Mesenchymal stem cell (in vitro differentiated cells and primary cell): ENCODE measurements around the gene NHLRC2.

Experiments used
- DNase-seq: peaks from one replicate; pipeline ENCODE4 v3.0.0-alpha.2; 2013
- H2AFZ ChIP-seq: one replicate; pipeline ENCODE4 v1.6.1; 2013; ENCODE audit warnings: low read depth, mild to moderate bottlenecking, control low read depth, inconsistent platforms, low read length, moderate library complexity
- H2AK5ac ChIP-seq: 2 replicates; pipeline ENCODE4 v1.6.1; 2013; ENCODE audit warnings: low read length, moderate library complexity, mild to moderate bottlenecking, inconsistent platforms; ENCODE audit not compliant: severe bottlenecking
- H2BK120ac ChIP-seq: one replicate; pipeline ENCODE4 v1.6.1; 2013; ENCODE audit warnings: low read depth, mild to moderate bottlenecking, inconsistent platforms, low read length, moderate library complexity
- H2BK12ac ChIP-seq, 2 experiments: one replicate each; pipeline ENCODE4 v1.6.1; 2013; ENCODE audit warnings: inconsistent platforms in 2 of 2, low read length in 2 of 2, mild to moderate bottlenecking in 2 of 2, moderate library complexity in 2 of 2, control low read depth in 1 of 2
- H2BK15ac ChIP-seq: one replicate; pipeline ENCODE4 v1.6.1; 2013; ENCODE audit warnings: mild to moderate bottlenecking, low read depth, inconsistent platforms; ENCODE audit not compliant: poor library complexity, severe bottlenecking
- H2BK5ac ChIP-seq: 2 replicates; pipeline ENCODE4 v1.6.1; 2013; ENCODE audit warnings: low read depth, mild to moderate bottlenecking, low read length, control low read depth, inconsistent platforms; ENCODE audit not compliant: poor library complexity, severe bottlenecking
- H3K14ac ChIP-seq, 2 experiments: one replicate each; pipeline ENCODE4 v1.6.1; 2013; ENCODE audit warnings: inconsistent platforms in 2 of 2, low read length in 2 of 2, control low read depth in 1 of 2, mild to moderate bottlenecking in 1 of 2, moderate library complexity in 1 of 2
- H3K18ac ChIP-seq, 2 experiments: one replicate each; pipeline ENCODE4 v1.6.1; 2013; ENCODE audit warnings: inconsistent platforms in 2 of 2, low read length in 2 of 2, control low read depth in 1 of 2, low read depth in 1 of 2, mild to moderate bottlenecking in 1 of 2
- H3K23ac ChIP-seq, 2 experiments: one replicate each; pipeline ENCODE4 v1.6.1; 2013; ENCODE audit warnings: inconsistent platforms in 2 of 2, low read length in 2 of 2, mild to moderate bottlenecking in 2 of 2, moderate library complexity in 2 of 2, control low read depth in 1 of 2
- H3K27ac ChIP-seq: 2 replicates; pipeline ENCODE4 v1.5.1; 2013; ENCODE audit warnings: mild to moderate bottlenecking, moderate library complexity, low read length, control low read depth, inconsistent platforms; ENCODE audit not compliant: poor library complexity, severe bottlenecking
- H3K27me3 ChIP-seq, 2 experiments: 2 replicates each; pipeline versions ENCODE4 v1.6.1 to v1.7.0; 2013; ENCODE audit warnings: low read length in 2 of 2, mild to moderate bottlenecking in 2 of 2, moderate library complexity in 2 of 2, control low read depth in 1 of 2, inconsistent platforms in 1 of 2; ENCODE audit not compliant: control insufficient read depth in 1 of 2, insufficient read depth in 1 of 2
- H3K36me3 ChIP-seq, 2 experiments: 2 replicates each; pipeline versions ENCODE4 v1.6.1 to v1.7.0; 2013; ENCODE audit warnings: low read length in 2 of 2, control low read depth in 1 of 2, inconsistent platforms in 1 of 2, low read depth in 1 of 2, mild to moderate bottlenecking in 1 of 2; ENCODE audit not compliant: insufficient read depth in 2 of 2, control insufficient read depth in 1 of 2
- H3K4ac ChIP-seq, 2 experiments: one replicate each; pipeline ENCODE4 v1.6.1; 2013; ENCODE audit warnings: inconsistent platforms in 2 of 2, low read length in 2 of 2, mild to moderate bottlenecking in 2 of 2, moderate library complexity in 2 of 2, control low read depth in 1 of 2, low read depth in 1 of 2
- H3K4me1 ChIP-seq: 2 replicates; pipeline ENCODE4 v1.6.1; 2013; ENCODE audit warnings: low read depth, low read length, control low read depth; ENCODE audit not compliant: control insufficient read depth, insufficient read depth
- H3K4me2 ChIP-seq: 2 replicates; pipeline ENCODE4 v1.6.1; 2013; ENCODE audit warnings: low read length, mild to moderate bottlenecking, inconsistent platforms; ENCODE audit not compliant: poor library complexity, severe bottlenecking
- H3K4me3 ChIP-seq, 2 experiments: 2 replicates each; pipeline versions ENCODE4 v1.5.1 to v1.7.0; 2013; ENCODE audit warnings: low read length in 2 of 2, mild to moderate bottlenecking in 2 of 2, control low read depth in 1 of 2, low read depth in 1 of 2; ENCODE audit not compliant: insufficient read depth in 1 of 2
- H3K79me1 ChIP-seq: replicated peaks from 2 replicates; pipeline ENCODE4 v1.6.1; 2013; ENCODE audit warnings: mild to moderate bottlenecking, control low read depth, low read length, inconsistent platforms; ENCODE audit not compliant: poor library complexity, severe bottlenecking
- H3K9ac ChIP-seq: 2 replicates; pipeline ENCODE4 v1.7.0; 2013; ENCODE audit warnings: mild to moderate bottlenecking, low read length, moderate library complexity
- H3K9me3 ChIP-seq: 2 replicates; pipeline ENCODE4 v1.7.0; 2013; ENCODE audit warnings: mild to moderate bottlenecking, low read length; ENCODE audit not compliant: control insufficient read depth
- H4K8ac ChIP-seq: one replicate; pipeline ENCODE4 v1.6.1; 2013; ENCODE audit warnings: inconsistent platforms, mild to moderate bottlenecking, low read length, moderate library complexity
- H4K91ac ChIP-seq: one replicate; pipeline ENCODE4 v1.6.1; 2013; ENCODE audit warnings: mild to moderate bottlenecking, low read length, inconsistent platforms
- WGBS: methylation state at CpG from one replicate; pipeline ENCODE4 v1.1.7; 2013; ENCODE audit warnings: mixed read lengths; 5-methylcytosine and 5-hydroxymethylcytosine counted together

Gene NHLRC2

GRCh38 chr10:113945075-113945686, 90.7 kb downstream of the NHLRC2 start:
- Histone ChIP-seq H2AK5ac (peak overlapping the region; percentile 15), H3K23ac (no peak overlapping the region), H3K36me3 (no peaks in the 10 kb centered on the region), H4K8ac (no peak overlapping the region), H3K14ac (no peak overlapping the region), H3K9me3 (no peaks in the 10 kb centered on the region), H2AFZ (no peak overlapping the region), H3K27ac (no peak overlapping the region), H3K18ac (peak overlapping the region in 1 of 2 experiments; percentile 51), H3K4me3 (no peak overlapping the region), H4K91ac (no peak overlapping the region), H3K79me1 (no peaks in the 10 kb centered on the region), H2BK12ac (peak overlapping the region in 1 of 2 experiments; percentile 45), H3K4me2 (no peak overlapping the region), H2BK15ac (no peak overlapping the region), H3K4me1 (peaks cover 12% of the 10 kb centered on the region), H2BK120ac (no peak overlapping the region), H3K9ac (no peak overlapping the region), H3K4ac (no peak overlapping the region), H2BK5ac (no peak overlapping the region), H3K27me3 (peaks cover 0 to 19% of the 10 kb centered on the region in 2 experiments)
- WGBS, result 49% methylated on average over 9 of the region's 9 CpGs
- DNase-seq, result peak; percentile 61

DNA sequence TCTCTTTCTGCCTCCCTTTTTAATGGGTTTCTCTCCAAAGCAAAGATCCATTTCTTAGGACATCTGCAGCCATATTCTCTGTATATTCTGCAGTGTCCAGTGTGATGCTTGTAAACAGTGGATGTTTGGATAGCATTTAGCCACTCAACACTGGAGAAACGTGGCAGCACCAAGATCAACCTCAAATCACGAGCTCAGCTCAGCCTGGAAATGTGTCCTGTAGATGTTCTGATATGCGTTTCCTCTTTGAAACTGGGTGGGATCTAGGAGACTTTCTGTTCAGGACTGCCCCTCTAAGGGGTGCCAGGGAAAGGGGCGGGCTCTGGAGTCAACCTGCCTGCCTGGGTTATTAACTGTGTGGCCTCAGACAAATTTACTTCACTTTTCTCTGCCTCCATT, 91.2 kb downstream of the NHLRC2 start:
- Histone ChIP-seq H3K36me3 (no peaks in the 10 kb centered on the region), H2BK120ac (no peak overlapping the region), H3K9ac (no peak overlapping the region), H4K91ac (no peak overlapping the region), H3K14ac (no peak overlapping the region), H4K8ac (no peak overlapping the region), H2BK5ac (no peak overlapping the region), H3K27me3 (peaks cover 0 to 15% of the 10 kb centered on the region in 2 experiments), H3K4me1 (peaks cover 12% of the 10 kb centered on the region), H2BK12ac (no peak overlapping the region), H3K4me2 (no peak overlapping the region), H3K4ac (no peak overlapping the region), H3K79me1 (no peaks in the 10 kb centered on the region), H2AFZ (no peak overlapping the region), H2AK5ac (no peak overlapping the region), H3K23ac (no peak overlapping the region), H2BK15ac (no peak overlapping the region), H3K27ac (no peak overlapping the region), H3K9me3 (no peaks in the 10 kb centered on the region), H3K4me3 (no peak overlapping the region), H3K18ac (no peak overlapping the region)
- 90% methylated on average over 3 of the region's 4 CpGs for WGBS
- no peak for DNase-seq

DNA sequence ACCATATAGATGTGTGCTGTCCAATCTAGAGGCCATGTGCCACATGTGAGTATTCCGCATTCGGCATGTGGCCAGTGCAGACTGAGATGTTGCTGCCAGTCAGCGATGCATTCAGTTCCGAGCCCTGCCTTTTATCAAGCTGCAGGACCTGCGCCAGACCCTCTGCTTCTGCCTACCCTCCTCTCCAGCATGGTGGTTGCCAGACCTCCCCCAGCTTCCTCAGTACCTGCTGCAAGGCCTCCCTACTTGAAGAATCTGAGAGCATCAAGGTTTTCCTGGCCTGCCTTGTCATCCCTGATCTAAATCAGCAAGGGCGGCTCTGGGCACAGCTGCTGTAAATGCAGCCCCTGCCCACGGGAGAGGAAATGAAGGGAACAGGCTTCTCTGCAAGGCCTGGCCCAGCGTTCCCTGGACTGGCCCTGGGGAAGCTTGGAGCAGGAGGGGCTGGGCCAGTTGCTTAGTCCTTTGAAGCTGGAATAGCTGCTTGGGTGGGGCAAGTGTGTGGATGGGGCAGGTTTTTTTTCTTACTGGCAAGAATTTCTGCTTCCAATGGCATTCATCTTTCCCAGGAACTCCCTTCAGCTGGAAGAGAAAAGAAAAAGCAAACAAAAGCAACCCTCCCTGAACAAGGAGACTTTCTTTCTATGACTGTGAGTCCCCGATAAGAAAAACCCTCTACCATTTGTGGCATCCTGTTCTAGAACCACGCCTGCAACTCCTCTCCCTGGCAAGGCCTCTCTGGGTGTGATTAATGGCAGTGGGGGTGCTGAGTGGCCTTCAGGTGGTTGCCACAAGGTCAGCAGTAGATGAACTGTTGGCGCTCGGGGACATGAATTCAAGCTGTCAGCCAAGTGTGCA, 93.0 kb downstream of the NHLRC2 start:
- H3K9ac ChIP-seq, result no peak overlapping the region
- H3K4me1 ChIP-seq, result peaks cover 12% of the 10 kb centered on the region
- no peak overlapping the region for H3K4ac ChIP-seq
- peak overlapping the region in 1 of 2 experiments; percentile 42 for H2BK12ac ChIP-seq
- peak overlapping the region; percentile 65 for H4K91ac ChIP-seq
- peak overlapping the region; percentile 61 for H2AK5ac ChIP-seq
- peak overlapping the region; percentile 70 to 84 for H3K18ac ChIP-seq
- no peak overlapping the region for H2BK15ac ChIP-seq
- H3K9me3 ChIP-seq, result no peaks in the 10 kb centered on the region
- H3K14ac ChIP-seq, result no peak overlapping the region
- H3K23ac ChIP-seq, result no peak overlapping the region
- no peak overlapping the region for H2AFZ ChIP-seq
- H3K27me3 ChIP-seq, result peaks cover 0 to 6% of the 10 kb centered on the region in 2 experiments
- H2BK120ac ChIP-seq, result no peak overlapping the region
- H2BK5ac ChIP-seq, result no peak overlapping the region
- no peak overlapping the region for H3K4me3 ChIP-seq
- no peak overlapping the region for H3K4me2 ChIP-seq
- H3K79me1 ChIP-seq, result no peaks in the 10 kb centered on the region
- no peak overlapping the region for H3K27ac ChIP-seq
- no peaks in the 10 kb centered on the region for H3K36me3 ChIP-seq
- no peak for DNase-seq
- WGBS, result 86% methylated on average over 11 of the region's 12 CpGs
- H4K8ac ChIP-seq, result peak overlapping the region; percentile 75

- H3K79me1 ChIP-seq, result no peaks in the 10 kb centered on the region
- no peaks in the 10 kb centered on the region for H3K36me3 ChIP-seq
- no peak overlapping the region for H3K14ac ChIP-seq
- H3K9ac ChIP-seq, result no peak overlapping the region
- no peak overlapping the region for H3K4me2 ChIP-seq
- 78% methylated on average over 2 of the region's 4 CpGs for WGBS
- no peak overlapping the region for H4K8ac ChIP-seq
- no peak overlapping the region for H2BK12ac ChIP-seq
- H3K27me3 ChIP-seq, result peaks cover 0 to 6% of the 10 kb centered on the region in 2 experiments
- no peak overlapping the region for H3K4me3 ChIP-seq
- H3K23ac ChIP-seq, result no peak overlapping the region
- no peak overlapping the region for H2BK120ac ChIP-seq
- H2AFZ ChIP-seq, result no peak overlapping the region
- H4K91ac ChIP-seq, result no peak overlapping the region
- no peak overlapping the region for H2BK15ac ChIP-seq
- H3K4ac ChIP-seq, result no peak overlapping the region
- H2AK5ac ChIP-seq, result no peak overlapping the region
- H3K4me1 ChIP-seq, result peaks cover 12% of the 10 kb centered on the region
- H2BK5ac ChIP-seq, result no peak overlapping the region
- H3K9me3 ChIP-seq, result no peaks in the 10 kb centered on the region
- no peak overlapping the region for H3K18ac ChIP-seq
- DNase-seq, result no peak
- no peak overlapping the region for H3K27ac ChIP-seq
These were observed 93.6 kb downstream of the NHLRC2 start for GRCh38 chr10:113948048-113948447.
